CD4-positive, alpha-beta T cell (primary cell): Measurements from ENCODE around the gene LRP1B. TPM values are rescaled to one million over a fixed set of nuclear protein-coding genes. Genes with fewer than 3 reads are reported as not detected.

Source experiments
- ATAC-seq: fragments of 200-7000 bp; cut with Tn5 transposase; one replicate; pipeline ENCODE4 v1.10.0; 2022; ENCODE audit warnings: mild to moderate bottlenecking; ENCODE audit not compliant: poor library complexity
- CTCF ChIA-PET: fragments of 350-600 bp; sonication (Branson Sonifier 250); formaldehyde crosslinking; loops from one replicate; lab custom pipeline; 2021; ENCODE audit warnings: antibody characterized with exemption, inconsistent platforms; lab: Charles Lee
- POLR2A ChIA-PET: fragments of 350-600 bp; sonication (Branson Sonifier 250); formaldehyde crosslinking; loops from one replicate; lab custom pipeline; 2021; ENCODE audit warnings: antibody characterized with exemption, inconsistent platforms; lab: Charles Lee
- DNase-seq, 14 experiments: peaks; one replicate each; pipeline ENCODE4 v3.0.0-alpha.2; 2013 to 2020; ENCODE audit warnings: mixed read lengths in 2 of 14
- H3K27ac ChIP-seq, 2 donors: one replicate each; pipeline versions ENCODE4 v1.5.1 to v1.7.0; 2013; ENCODE audit warnings: low read length in 2 of 2, low read depth in 1 of 2, mild to moderate bottlenecking in 1 of 2
- H3K27me3 ChIP-seq, 2 experiments: 1 replicate in 1 of 2; 2 replicates in 1 of 2; pipeline versions ENCODE4 v1.6.1 to v1.7.0; 2013; ENCODE audit warnings: low read length in 2 of 2, control low read depth in 1 of 2, mild to moderate bottlenecking in 1 of 2, moderate library complexity in 1 of 2; ENCODE audit not compliant: insufficient read depth in 2 of 2, control insufficient read depth in 1 of 2
- H3K36me3 ChIP-seq: one replicate; pipeline ENCODE4 v1.6.1; 2013; ENCODE audit warnings: low read length, control low read depth; ENCODE audit not compliant: insufficient read depth
- H3K4me1 ChIP-seq: one replicate; pipeline ENCODE4 v1.6.1; 2013; ENCODE audit warnings: low read length, control low read depth; ENCODE audit not compliant: insufficient read depth
- H3K4me3 ChIP-seq: one replicate; pipeline ENCODE4 v1.5.1; 2013; ENCODE audit warnings: mild to moderate bottlenecking, low read length, moderate library complexity
- H3K9me3 ChIP-seq, 2 experiments: 1 replicate in 1 of 2; 2 replicates in 1 of 2; pipeline versions ENCODE4 v1.6.1 to v1.7.0; 2013; ENCODE audit warnings: low read length in 2 of 2, mild to moderate bottlenecking in 2 of 2, control low read depth in 1 of 2, moderate library complexity in 1 of 2; ENCODE audit not compliant: control insufficient read depth in 1 of 2, insufficient read depth in 1 of 2
- H3K27ac Mint-ChIP-seq: one replicate; pipeline ENCODE4 v1.8.0; 2020; ENCODE audit warnings: mixed read lengths
- H3K27me3 Mint-ChIP-seq: one replicate; pipeline ENCODE4 v1.8.0; 2021; ENCODE audit warnings: mixed read lengths
- H3K36me3 Mint-ChIP-seq: one replicate; pipeline ENCODE4 v1.8.0; 2021; ENCODE audit warnings: low read depth, mixed read lengths
- H3K4me1 Mint-ChIP-seq: one replicate; pipeline ENCODE4 v1.8.0; 2021; ENCODE audit warnings: low read depth, mixed read lengths
- H3K4me3 Mint-ChIP-seq: one replicate; pipeline ENCODE4 v1.8.0; 2020; ENCODE audit warnings: mild to moderate bottlenecking, mixed read lengths
- H3K9me3 Mint-ChIP-seq: one replicate; pipeline ENCODE4 v1.8.0; 2020; ENCODE audit warnings: mixed read lengths
- intact Hi-C, 2 experiments: fragments of 100-400 bp; cut with DNase I in 1 of 2; cut with micrococcal nuclease in 1 of 2; formaldehyde crosslinking; loops; one replicate each; pipeline versions ENCODE4 v1.15.1 to v1.9.0; 2023 to 2025; cut with DNase I, micrococcal nuclease
- total RNA-seq, 174 experiments: library from RNA in 2 of 174; stranded (reverse) in 2 of 174; gene quantifications; one replicate each; pipeline ENCODE4 v1.2.3 and lab custom pipeline; 2021 to 2026
- TF ChIP-seq, protein P1 (sequence below): fragments of 200-600 bp; IDR thresholded peaks from one replicate; pipeline ENCODE4 v1.8.0; 2022; ENCODE audit warnings: antibody characterized with exemption, mild to moderate bottlenecking

Gene LRP1B
- total RNA-seq, 2 experiments from 2014 or later = not detected

DNA sequence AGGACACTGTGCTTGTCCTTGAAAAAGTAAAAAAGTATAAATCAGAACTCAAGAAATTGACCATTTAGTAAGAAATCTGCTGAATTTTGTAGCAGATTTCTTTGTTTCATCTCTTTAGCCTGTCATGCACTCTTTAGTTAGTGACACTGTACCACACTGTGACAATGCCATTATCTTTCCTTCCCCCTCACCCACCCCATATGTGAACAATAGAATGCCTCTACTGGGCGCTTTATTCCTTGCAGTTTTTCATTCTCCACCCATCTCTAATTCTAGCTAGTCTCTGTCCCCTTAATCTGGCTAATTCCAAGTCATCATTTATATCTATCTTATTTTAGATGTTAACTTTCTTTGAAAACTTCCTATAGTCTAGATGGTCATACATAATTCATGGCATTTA is 241.0 kb downstream of the LRP1B start:
- intact Hi-C loops = no loop called here
- H3K9me3 Mint-ChIP-seq = peaks cover 4% of the 10 kb centered on the region
- TF ChIP-seq, protein P1, sequence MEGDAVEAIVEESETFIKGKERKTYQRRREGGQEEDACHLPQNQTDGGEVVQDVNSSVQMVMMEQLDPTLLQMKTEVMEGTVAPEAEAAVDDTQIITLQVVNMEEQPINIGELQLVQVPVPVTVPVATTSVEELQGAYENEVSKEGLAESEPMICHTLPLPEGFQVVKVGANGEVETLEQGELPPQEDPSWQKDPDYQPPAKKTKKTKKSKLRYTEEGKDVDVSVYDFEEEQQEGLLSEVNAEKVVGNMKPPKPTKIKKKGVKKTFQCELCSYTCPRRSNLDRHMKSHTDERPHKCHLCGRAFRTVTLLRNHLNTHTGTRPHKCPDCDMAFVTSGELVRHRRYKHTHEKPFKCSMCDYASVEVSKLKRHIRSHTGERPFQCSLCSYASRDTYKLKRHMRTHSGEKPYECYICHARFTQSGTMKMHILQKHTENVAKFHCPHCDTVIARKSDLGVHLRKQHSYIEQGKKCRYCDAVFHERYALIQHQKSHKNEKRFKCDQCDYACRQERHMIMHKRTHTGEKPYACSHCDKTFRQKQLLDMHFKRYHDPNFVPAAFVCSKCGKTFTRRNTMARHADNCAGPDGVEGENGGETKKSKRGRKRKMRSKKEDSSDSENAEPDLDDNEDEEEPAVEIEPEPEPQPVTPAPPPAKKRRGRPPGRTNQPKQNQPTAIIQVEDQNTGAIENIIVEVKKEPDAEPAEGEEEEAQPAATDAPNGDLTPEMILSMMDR = no peak
- DNase-seq (no peak), ATAC-seq (no peak)
- Histone ChIP-seq H3K27me3 (no peaks in the 10 kb centered on the region), H3K4me3 (no peak overlapping the region), H3K27ac (no peak overlapping the region), H3K9me3 (peaks cover 0 to 5% of the 10 kb centered on the region in 2 experiments), H3K4me1 (no peaks in the 10 kb centered on the region), H3K36me3 (no peaks in the 10 kb centered on the region)
- POLR2A ChIA-PET = no interaction called here
- CTCF ChIA-PET = interaction anchor here (0.6 kb wide), 1 partner anchor 10 kb away, joined by 3 read pairs; no protein-coding TSS in a partner anchor
- H3K4me3 Mint-ChIP-seq = no peak overlapping the region
- H3K27ac Mint-ChIP-seq = no peak overlapping the region
- H3K4me1 Mint-ChIP-seq = no peaks in the 10 kb centered on the region
- H3K36me3 Mint-ChIP-seq = no peaks in the 10 kb centered on the region
- H3K27me3 Mint-ChIP-seq = no peaks in the 10 kb centered on the region

DNA sequence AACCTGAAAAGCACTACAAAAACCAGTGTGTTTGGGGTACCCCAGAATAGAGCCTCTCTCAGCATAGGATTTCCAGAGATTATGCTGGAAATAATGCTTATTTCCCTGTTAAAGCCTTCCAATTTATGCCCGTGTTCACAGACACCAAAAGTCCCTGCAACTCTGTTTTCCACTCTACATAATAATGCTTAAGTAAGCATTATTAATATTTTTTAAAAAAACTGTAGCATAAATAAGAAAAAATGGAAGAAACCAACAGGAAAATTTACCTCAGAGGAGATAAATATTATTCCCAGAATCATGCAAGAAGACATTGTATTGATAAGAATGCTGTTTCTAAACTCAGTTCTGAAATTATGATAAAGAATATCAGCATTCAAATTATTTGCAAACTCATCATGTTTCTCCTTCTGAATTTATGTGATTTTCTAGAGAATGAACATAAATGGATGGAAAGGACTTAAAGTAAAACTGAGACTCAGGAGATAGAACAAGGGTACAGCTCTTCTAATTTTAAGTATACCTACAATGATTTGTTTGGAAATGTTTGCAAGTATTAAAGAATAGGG is 241.7 kb downstream of the LRP1B start:
- Histone ChIP-seq H3K36me3 (no peaks in the 10 kb centered on the region), H3K27ac (no peak overlapping the region), H3K9me3 (peaks cover 0 to 5% of the 10 kb centered on the region in 2 experiments), H3K4me1 (no peaks in the 10 kb centered on the region), H3K4me3 (no peak overlapping the region), H3K27me3 (no peaks in the 10 kb centered on the region)
- Mint-ChIP-seq H3K36me3 (no peaks in the 10 kb centered on the region), H3K27me3 (no peaks in the 10 kb centered on the region), H3K27ac (no peak overlapping the region), H3K4me3 (no peak overlapping the region), H3K9me3 (peaks cover 4% of the 10 kb centered on the region), H3K4me1 (no peaks in the 10 kb centered on the region)
- DNase-seq (no peak), ATAC-seq (no peak)
- intact Hi-C loops = no loop called here
- POLR2A ChIA-PET = no interaction called here
- TF ChIP-seq, protein P1 = no peak
- CTCF ChIA-PET = no interaction called here

DNA sequence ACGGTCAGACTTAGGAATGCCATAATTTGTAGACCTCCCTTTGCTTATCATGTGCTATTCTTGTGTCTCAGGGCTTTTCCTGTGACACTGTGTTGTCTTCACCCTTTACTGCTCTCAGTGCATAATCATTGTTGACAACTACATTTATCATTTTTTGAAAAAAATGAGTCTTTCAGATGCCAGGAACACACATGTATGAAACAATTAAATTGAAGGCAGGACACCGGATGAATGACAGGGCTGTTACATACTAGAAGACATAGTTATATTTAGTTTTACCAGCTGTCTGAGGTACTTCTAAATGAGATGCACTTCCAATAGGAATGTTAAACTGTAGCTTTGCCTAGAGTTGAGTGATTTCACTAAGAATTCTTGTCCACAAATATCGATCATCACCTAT is 243.5 kb downstream of the LRP1B start:
- Mint-ChIP-seq H3K4me1 (no peaks in the 10 kb centered on the region), H3K36me3 (no peaks in the 10 kb centered on the region), H3K27ac (no peak overlapping the region), H3K9me3 (peaks cover 4% of the 10 kb centered on the region), H3K4me3 (no peak overlapping the region), H3K27me3 (no peaks in the 10 kb centered on the region)
- POLR2A ChIA-PET = no interaction called here
- Histone ChIP-seq H3K4me3 (no peak overlapping the region), H3K4me1 (no peaks in the 10 kb centered on the region), H3K27ac (no peak overlapping the region), H3K27me3 (no peaks in the 10 kb centered on the region), H3K9me3 (peaks cover 0 to 5% of the 10 kb centered on the region in 2 experiments), H3K36me3 (no peaks in the 10 kb centered on the region)
- intact Hi-C loops = no loop called here
- DNase-seq (no peak), ATAC-seq (no peak)
- CTCF ChIA-PET = no interaction called here
- TF ChIP-seq, protein P1 = no peak
